Thyroid gland (tissue), 4 donors: ENCODE measurements around the gene CMSS1.

Experiments
- CTCF ChIP-seq, 6 experiments: fragments of 200-600 bp in 3 of 6; fragments of 450-650 bp in 3 of 6; sonication (generic) in 3 of 6; IDR thresholded peaks; one replicate each; pipeline ENCODE4 v1.5.1; 2016 to 2019; ENCODE audit warnings: antibody characterized with exemption in 6 of 6, mild to moderate bottlenecking in 2 of 6, inconsistent platforms in 1 of 6, moderate library complexity in 1 of 6
- POLR2A ChIP-seq, 2 donors: fragments of 450-650 bp; IDR thresholded peaks; one replicate each; pipeline ENCODE4 v1.6.1; 2017; ENCODE audit warnings: antibody characterized with exemption in 2 of 2, mild to moderate bottlenecking in 2 of 2, moderate library complexity in 1 of 2

DNA sequence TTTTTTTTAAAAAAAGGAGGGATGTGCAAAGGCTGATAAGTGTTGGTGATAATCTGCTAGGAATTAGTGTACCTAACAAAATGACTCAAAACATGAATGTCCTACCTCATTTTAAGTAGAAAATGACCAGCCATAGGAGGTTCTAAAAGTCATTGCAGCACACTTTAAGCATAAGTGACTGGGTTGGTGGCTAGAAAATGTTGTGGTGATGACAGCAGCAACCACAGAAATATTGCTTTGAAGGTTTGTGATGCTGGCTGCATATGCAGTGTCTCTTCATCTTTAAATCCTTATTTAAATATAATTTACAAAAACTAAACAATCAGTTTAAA lies 55.2 kb downstream of the CMSS1 start:
- TF ChIP-seq CTCF (IDR thresholded peaks at IDR 0.05), result no peak
- no peak for TF ChIP-seq POLR2A (IDR thresholded peaks at IDR 0.05)
